Activated naive CD8-positive, alpha-beta T cell (primary cell): ENCODE measurements around the gene CDK2.
"Not testable (repeated sequence)": the region's sequence is repeated elsewhere in the genome, so short reads cannot be mapped to it uniquely, and the experiment has no call there.

Experiments used
- H3K27ac Mint-ChIP-seq: one replicate; pipeline ENCODE4 v1.8.0; 2021; ENCODE audit warnings: mixed read lengths
- H3K27me3 Mint-ChIP-seq: one replicate; pipeline ENCODE4 v1.8.0; 2021; ENCODE audit warnings: mixed read lengths
- H3K36me3 Mint-ChIP-seq: one replicate; pipeline ENCODE4 v1.8.0; 2021; ENCODE audit warnings: mixed read lengths
- H3K4me1 Mint-ChIP-seq: one replicate; pipeline ENCODE4 v1.8.0; 2021; ENCODE audit warnings: low read depth, mixed read lengths
- H3K4me3 Mint-ChIP-seq: one replicate; pipeline ENCODE4 v1.8.0; 2021; ENCODE audit warnings: mild to moderate bottlenecking, mixed read lengths
- H3K9me3 Mint-ChIP-seq: one replicate; pipeline ENCODE4 v1.8.0; 2021; ENCODE audit warnings: low read depth, mixed read lengths

CDK2 gene

DNA sequence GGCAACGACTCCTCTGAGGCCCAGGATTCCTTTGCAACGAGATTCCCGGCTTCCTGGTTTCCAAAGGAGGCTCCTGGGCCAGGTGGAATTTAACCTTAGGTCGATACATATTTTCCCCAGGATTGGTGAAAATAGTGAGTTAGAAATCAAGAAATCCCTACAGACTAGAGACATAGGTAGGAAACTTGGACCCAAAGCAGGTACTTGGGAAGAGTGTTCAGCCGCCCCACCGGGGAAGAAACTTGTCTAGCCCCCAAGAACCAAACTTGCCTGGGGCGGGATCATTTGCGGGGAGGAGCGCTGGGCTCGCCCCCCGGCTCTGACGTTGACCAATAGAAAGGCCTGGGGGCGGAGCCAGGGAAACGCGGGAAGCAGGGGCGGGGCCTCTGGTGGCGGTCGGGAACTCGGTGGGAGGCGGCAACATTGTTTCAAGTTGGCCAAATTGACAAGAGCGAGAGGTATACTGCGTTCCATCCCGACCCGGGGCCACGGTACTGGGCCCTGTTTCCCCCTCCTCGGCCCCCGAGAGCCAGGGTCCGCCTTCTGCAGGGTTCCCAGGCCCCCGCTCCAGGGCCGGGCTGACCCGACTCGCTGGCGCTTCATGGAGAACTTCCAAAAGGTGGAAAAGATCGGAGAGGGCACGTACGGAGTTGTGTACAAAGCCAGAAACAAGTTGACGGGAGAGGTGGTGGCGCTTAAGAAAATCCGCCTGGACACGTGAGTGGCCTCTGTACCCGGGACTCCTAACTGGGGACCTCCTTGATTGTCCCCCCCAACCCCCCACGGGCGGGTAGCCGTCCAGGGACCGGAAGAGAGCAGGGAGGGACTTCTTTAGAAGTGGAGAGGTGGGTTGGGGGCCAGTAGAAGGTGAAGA, at the start of gene CDK2:
Gene CDK2 (plus strand): TSS at position 423 of the 874 bp plus-strand sequence. CDS start 179 bp downstream, at position 602.
- Mint-ChIP-seq H3K27ac (peak within 1 kb of the TSS; percentile 88), H3K4me3 (peak within 1 kb of the TSS; percentile 96), H3K36me3 (peaks cover 7% of the 10 kb centered on the region), H3K27me3 (no peaks in the 10 kb centered on the region), H3K4me1 (peaks cover 29% of the 10 kb centered on the region), H3K9me3 (no peaks in the 10 kb centered on the region)

DNA sequence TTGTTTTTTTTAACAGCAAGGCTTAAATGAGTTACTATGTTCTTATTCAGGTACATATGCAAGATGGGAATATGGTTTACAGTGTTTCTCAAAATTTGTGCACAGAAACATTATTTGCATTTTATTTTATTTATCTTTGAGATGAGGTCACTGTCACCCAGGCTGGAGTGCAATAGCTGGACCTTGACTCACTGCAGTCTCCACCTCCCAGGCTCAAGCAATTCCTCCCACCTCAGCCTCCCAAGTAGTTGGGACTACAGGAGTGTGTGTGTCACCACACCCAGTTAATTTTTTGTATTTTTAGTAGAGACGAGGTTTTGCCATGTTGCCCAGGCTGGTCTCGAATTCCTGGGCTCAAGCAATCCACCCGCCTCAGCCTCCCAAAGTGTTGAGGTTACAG, 47.6 kb upstream of the CDK2 start:
- not testable (repeated sequence) for H3K36me3 Mint-ChIP-seq, H3K9me3 Mint-ChIP-seq, H3K27me3 Mint-ChIP-seq, H3K4me3 Mint-ChIP-seq, H3K27ac Mint-ChIP-seq
- H3K4me1 Mint-ChIP-seq, result peaks cover 47% of the 10 kb centered on the region

DNA sequence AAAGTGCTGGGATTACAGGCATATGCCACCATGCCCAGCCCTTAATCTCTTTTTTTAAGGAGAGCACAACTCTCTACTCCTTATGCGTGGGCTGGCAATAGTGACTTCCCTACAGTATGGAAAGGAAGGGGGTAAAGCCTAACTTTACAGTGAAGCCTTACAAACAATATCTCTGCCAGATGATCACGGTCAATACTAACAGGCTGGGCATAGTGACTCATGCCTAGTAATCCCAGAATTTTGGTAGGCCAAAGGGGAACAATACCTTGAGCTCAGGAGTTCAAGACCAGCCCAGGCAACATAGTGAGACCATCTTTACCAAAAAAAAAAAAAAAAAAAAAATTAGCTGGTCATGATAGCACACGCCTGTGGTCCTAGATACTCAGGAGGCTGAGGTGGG, 44.5 kb upstream of the CDK2 start:
- Mint-ChIP-seq H3K27me3 (no peaks in the 10 kb centered on the region), H3K4me3 (no peak overlapping the region), H3K27ac (no peak overlapping the region), H3K4me1 (peaks cover 46% of the 10 kb centered on the region), H3K9me3 (no peaks in the 10 kb centered on the region), H3K36me3 (peaks cover 5% of the 10 kb centered on the region)

DNA sequence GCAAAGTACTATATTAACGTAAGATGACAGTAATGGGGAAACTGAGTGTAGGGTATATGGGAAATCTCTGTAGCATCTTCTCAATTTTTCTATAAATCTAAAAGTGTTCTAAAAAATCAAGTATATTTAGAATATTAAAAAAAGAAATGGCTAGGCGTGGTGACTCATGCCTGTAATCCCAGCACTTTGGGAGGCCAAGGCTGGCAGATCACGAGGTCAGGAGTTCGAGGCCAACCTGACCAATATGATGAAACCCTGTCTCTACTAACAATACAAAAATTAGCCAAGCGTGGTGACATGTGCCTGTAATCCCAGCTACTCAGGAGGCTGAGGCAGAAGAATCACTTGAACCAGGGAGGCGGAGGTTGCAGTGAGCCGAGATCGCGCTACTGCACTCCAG, 43.0 kb upstream of the CDK2 start:
- H3K4me3 Mint-ChIP-seq, H3K27ac Mint-ChIP-seq, H3K27me3 Mint-ChIP-seq, H3K9me3 Mint-ChIP-seq, H3K36me3 Mint-ChIP-seq: not testable (repeated sequence)
- H3K4me1 Mint-ChIP-seq, result peaks cover 50% of the 10 kb centered on the region

DNA sequence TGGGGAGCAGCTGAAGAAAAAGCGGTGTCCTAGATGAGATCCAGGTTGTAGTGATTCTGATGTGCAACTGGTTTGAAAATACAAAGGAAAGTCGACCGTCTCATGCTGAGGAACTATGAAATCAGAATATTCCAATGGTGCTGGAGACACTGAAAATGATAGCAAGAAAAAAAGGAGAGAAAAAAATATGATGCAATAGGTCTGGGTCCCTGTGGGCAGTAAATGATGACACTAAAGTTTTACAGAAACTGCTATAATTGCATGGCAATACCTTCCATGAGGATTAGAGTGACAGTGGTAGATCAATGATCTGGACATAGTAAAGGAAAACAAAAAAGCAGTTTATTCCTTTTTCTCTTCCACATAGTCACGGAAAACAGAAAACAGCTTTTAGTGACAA, 41.3 kb upstream of the CDK2 start:
- Mint-ChIP-seq H3K4me1 (peaks cover 56% of the 10 kb centered on the region), H3K27me3 (no peaks in the 10 kb centered on the region), H3K4me3 (peak overlapping the region; percentile 100), H3K9me3 (no peaks in the 10 kb centered on the region), H3K36me3 (peaks cover 5% of the 10 kb centered on the region), H3K27ac (peak overlapping the region; percentile 98)

DNA sequence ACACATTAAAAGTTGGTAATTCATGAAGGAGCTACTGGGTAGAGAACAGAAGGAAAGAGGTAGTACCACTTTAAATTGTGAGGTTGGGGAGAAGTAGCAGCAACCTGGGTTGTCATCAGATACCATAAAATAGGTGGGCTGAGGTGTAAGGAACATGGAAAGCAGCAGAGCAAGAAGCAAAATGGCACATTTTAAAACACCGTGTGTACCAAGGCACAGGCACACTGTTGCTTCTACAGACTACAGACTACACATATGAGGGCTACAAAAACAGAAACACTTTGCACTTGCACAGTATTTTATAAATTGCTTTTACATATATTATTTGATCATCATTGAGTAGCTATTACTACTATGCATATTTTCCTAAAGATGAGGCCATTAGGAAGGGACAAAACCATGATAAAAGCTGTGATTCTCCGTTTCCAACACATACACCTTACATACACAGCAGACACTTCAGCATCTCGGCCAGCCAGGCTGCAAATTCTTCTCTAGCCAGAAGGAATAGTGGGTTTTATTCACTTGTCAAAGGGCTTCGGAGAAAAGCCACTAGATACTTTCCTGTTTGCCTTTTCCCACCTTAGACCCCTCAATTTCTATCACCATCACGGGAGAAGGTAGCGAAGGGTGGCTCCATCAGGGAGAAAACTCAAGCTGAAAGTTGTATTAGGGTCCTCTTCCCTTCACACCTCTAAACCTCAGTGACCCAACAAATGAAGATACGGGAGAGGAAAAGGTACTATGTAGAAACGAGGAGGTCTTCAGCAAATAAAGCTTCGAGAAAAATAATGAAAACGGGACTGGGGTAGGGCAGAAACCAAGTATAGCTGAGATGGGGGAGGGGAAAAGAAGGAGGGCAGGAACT, 40.5 kb upstream of the CDK2 start:
- H3K27me3 Mint-ChIP-seq, result no peaks in the 10 kb centered on the region
- peak overlapping the region; percentile 98 for H3K27ac Mint-ChIP-seq
- peaks cover 59% of the 10 kb centered on the region for H3K4me1 Mint-ChIP-seq
- no peaks in the 10 kb centered on the region for H3K9me3 Mint-ChIP-seq
- peak overlapping the region; percentile 100 for H3K4me3 Mint-ChIP-seq
- H3K36me3 Mint-ChIP-seq, result peaks cover 3% of the 10 kb centered on the region

DNA sequence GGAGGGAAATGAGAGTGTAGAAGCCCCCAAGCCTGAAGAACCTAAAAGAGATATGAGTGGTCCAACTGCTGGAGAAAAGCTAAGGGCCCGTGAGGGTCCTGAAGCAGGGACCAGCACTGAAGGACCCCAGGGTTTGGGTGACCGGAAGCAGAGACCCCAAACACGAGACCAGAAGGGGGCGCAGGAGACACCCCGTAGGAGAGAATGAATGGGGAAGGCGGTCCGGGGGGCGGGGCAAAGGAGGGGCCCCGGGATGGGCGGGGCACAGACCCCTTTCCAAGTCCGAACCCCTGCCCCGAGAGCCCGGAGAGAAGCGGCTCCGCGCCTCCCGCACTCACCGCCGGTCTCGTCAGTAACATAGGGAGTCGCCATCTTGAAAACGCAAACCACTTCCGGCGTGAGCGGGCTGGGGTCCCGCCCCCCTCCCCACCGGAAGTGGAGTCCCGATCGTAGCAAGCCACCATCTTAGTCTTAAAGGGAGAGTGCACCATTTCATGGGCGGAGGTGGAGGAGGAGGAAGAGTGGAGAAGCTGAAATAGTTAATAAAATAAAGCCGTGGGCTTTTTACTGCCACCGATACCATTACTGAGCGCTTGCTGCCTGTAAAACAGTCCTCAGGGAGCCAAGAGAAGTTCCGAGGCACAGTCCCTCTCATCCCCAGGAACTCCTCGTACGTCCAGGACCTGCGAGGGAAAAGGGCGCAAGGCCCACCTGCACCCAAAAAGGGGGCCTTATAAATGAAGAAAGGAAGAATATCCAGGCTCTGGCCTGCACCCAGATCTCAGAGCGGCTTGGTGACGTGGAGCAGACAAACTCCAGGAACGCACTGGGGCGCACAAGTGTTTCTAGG, 39.7 kb upstream of the CDK2 start:
- Mint-ChIP-seq H3K9me3 (no peaks in the 10 kb centered on the region), H3K27ac (peak overlapping the region; percentile 98), H3K4me1 (peaks cover 53% of the 10 kb centered on the region), H3K36me3 (peaks cover 7% of the 10 kb centered on the region), H3K4me3 (peak overlapping the region; percentile 100), H3K27me3 (no peaks in the 10 kb centered on the region)

DNA sequence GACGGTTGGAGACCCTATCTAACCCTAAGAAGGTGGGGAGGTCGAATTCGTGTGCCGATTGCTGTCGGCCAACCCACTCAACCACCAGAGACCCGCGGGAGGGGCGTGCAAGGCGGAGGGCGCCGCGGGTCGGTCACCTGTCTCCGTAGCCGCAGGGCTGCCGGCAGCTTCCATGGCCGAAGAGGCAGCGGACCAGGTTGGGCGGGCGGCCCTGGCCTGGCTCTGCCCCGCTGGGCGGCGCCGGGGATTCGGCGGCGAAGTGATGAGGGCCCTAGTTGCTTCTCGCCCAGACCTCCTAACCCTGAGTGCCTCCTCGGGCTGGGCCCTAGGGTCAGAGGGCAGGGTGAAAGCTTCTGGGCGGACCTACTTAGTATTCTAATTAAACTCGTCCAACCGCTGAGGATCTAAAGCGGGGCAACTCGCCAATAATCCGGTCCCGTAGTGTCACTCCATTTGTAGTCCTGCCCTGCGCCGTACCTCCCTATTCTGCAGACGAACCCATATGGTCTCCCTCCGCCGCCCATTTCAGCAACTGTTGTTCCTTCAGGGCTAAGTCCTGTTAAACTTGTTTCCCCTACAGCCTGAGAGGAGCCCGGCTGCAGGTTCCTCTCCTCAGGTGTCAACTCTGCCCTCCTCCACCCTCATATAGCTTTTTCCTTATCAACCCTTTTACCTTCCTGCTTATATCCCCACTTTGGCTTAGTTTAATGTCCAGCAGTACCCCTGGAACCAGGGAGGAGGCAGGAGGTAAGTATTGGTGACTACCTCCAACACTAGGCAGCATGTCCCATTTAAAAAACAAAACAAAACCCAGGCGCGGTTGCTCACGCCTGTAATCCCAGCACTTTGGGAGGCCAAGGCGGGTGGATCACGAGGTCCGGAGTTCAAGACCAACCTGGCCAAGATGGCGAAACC, 38.8 kb upstream of the CDK2 start, which contains the start of gene PYM1:
Gene PYM1 (minus strand): TSS at position 307 of the 915 bp plus-strand sequence. CDS start 133 bp downstream, at position 174.
- H3K4me3 Mint-ChIP-seq, result peak within 1 kb of the TSS; percentile 100
- no peaks in the 10 kb centered on the region for H3K9me3 Mint-ChIP-seq
- H3K27ac Mint-ChIP-seq, result peak within 1 kb of the TSS; percentile 99
- peaks cover 51% of the 10 kb centered on the region for H3K4me1 Mint-ChIP-seq
- peaks cover 4% of the 10 kb centered on the region for H3K36me3 Mint-ChIP-seq
- no peaks in the 10 kb centered on the region for H3K27me3 Mint-ChIP-seq

DNA sequence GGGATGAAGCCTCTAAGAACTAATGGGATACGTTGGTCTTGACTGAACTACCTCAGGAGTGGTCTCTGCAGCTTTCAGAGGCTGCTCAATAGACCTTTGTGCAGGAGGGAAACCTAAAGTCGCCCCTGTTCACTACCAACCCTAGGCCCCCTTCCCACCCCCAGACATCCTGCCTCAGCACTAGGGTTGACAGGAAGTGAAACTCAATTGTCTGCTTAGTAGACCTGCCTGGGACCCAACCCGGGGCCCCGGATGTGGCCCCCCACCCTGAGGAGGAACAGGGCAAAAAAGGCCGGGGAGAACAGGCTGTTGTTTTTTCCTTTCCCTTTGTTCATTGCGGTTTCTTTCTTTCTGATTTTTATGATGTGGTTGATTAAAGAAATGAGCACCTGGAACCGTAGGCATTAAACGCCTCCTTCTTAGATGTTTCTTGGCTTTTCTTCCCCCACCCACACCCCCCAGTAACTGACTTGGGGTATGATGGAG, 37.3 kb upstream of the CDK2 start:
- Mint-ChIP-seq H3K9me3 (no peaks in the 10 kb centered on the region), H3K27ac (peak overlapping the region; percentile 99), H3K4me1 (peaks cover 58% of the 10 kb centered on the region), H3K4me3 (peak overlapping the region; percentile 100), H3K27me3 (no peaks in the 10 kb centered on the region), H3K36me3 (peaks cover 7% of the 10 kb centered on the region)

DNA sequence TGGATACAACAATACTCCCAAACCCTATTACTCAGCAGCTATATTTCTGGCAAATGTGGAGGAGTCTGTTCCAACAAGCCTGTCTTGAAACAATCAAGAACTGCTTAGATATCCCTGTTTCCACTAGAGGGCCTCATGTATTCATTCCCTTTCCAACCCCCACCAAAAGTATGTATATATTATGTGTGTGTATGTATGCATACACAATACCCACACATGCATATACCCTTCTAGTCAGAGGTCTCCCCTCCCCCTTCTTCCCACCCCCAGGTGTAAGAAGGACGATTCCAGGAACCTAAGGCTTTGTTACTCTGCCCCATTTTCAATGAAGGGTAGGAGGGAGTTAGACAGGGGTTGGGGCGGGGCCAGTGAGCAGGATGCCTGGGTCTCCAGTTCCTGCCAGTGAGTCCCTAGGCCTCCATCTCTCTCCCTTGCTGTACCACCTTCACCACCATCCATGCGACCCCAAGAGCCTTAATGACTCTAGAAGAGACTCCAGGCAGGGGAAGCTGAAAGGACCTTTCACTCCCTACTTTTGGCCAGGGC, 35.8 kb upstream of the CDK2 start, which contains the start of gene DGKA:
Gene DGKA (plus strand): TSS at position 392 of the 546 bp plus-strand sequence. CDS start 5,342 bp downstream, outside the sequence.
- Mint-ChIP-seq H3K27ac (peak within 1 kb of the TSS; percentile 99), H3K4me1 (peaks cover 62% of the 10 kb centered on the region), H3K4me3 (peak within 1 kb of the TSS; percentile 100), H3K27me3 (no peaks in the 10 kb centered on the region), H3K9me3 (no peaks in the 10 kb centered on the region), H3K36me3 (peaks cover 9% of the 10 kb centered on the region)

DNA sequence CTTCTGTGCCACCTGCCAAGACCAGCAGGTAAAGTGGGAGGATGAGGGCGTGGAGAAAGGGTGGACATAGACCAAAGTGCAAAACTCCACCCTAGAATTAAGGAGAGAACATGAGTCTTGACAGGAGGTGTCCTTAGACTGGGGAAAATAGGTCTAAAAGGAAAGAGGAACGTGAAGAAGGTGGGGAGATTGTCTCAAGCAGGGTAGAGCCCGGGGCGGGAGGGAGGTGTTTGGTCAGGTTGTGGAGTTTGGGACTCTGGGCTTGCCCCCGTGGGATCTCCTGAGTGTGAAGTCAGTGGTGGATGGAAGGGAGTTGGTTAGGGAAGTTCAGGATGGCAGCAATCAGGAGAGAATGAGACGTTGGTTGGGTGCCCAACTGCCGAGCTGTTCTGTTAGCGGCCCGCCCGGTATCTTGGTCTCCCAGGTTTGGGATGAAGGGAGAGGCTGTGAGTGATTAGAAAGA, 35.3 kb upstream of the CDK2 start:
- Mint-ChIP-seq H3K4me1 (peaks cover 62% of the 10 kb centered on the region), H3K9me3 (no peaks in the 10 kb centered on the region), H3K27me3 (no peaks in the 10 kb centered on the region), H3K36me3 (peaks cover 9% of the 10 kb centered on the region), H3K27ac (peak overlapping the region; percentile 99), H3K4me3 (peak overlapping the region; percentile 100)

DNA sequence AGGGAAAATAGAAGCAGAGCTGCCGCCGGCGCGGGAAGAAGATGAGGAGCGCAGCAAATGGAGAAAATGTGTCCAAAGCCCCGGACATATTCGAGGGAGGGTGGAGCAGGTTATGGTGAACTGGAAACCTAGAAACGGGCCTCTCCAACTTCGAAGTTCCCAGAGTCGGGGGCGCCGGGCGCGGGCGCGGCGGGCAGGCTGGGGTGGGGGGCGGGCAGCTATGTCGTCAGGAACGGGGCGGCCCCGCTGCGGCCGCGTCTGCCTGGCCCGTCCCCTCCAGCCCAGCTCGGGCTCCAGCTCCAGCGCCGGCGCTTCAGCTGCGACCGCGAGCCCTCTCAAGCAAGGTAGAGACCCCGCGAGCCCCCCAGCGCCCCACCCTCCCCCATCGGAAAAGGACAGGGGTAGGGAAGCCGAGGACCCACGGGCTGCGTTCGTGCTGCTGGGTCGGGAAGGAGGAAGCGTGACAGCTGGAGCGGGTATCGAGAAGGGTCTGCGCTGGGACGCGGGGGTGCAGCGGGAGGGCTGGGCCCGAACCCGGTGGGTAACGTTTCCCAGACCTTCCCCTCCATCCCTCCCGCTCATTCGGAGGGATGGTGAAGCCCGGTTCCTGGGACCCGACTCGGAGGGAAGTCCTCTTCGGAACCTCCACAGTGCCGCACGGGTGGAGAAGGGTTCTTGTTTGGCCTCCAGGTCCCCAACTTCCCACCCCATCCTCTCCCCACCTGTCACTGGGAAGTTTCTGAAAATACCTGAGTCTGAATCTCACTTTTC, 34.7 kb upstream of the CDK2 start:
- Mint-ChIP-seq H3K9me3 (no peaks in the 10 kb centered on the region), H3K4me3 (peak overlapping the region; percentile 100), H3K36me3 (peaks cover 10% of the 10 kb centered on the region), H3K27ac (peak overlapping the region; percentile 99), H3K4me1 (peaks cover 68% of the 10 kb centered on the region), H3K27me3 (no peaks in the 10 kb centered on the region)
